GM18873 (cell line): ENCODE data around the gene CADM3.

Experiments used
- ATAC-seq: cut with Tn5 transposase; IDR thresholded peaks from one replicate; pipeline ENCODE4 v1.9.1; 2021; ENCODE audit warnings: mild to moderate bottlenecking, moderate library complexity, moderate number of reproducible peaks; ENCODE audit not compliant: unreplicated experiment, low FRiP score

CADM3 gene

DNA sequence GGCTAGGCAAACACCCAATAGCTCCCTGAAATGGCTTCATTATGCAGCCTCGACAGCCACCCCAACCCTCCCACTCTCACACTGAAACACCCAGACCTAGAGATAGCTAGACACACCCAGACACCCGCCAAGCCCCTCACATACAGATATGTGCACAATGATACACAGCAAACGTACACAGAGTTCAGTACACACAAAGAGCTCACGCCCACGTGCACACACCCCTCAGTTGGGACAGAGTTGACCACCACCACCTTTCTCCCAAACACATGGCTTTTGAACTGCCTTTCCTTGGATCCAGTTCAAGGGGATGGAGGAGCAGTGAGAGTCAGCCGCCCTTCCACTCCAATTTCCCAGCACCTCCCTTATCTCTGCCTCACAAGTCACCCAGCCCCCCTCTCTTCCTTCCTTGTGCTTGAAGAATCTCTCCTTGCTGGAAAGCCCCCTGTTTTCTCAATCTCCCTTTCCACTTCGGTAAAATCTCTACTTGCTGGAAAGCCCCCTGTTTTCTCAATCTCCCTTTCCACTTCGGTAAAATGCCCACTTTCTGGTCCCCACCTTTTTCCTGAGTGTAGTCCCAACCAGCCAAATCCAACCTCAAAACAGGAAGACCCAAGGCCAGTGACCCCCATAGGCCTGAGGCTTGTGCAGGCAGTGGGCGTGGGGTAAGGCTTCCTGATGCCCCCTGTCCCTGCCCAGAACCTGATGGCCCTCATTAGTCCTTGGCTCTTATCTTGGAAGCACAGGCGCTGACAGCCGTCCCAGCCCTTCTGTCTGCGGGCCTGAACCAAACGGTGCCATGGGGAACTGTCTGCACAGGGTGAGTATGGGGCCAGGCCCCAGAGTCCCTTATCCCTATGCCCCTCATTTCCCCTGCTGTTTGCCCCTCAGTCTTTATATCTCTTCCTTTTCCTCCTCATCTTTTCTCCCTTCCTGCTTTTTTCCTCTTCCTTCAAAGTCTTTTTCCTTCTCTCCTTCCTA lies 33.0 kb downstream of the CADM3 start, which contains the start of gene ACKR1:
TSS of gene ACKR1 (plus strand) at position 715 of the 981 bp plus-strand sequence. CDS start at position 800, 85 bp downstream.
- ATAC-seq: no peak

- no peak for ATAC-seq
Observed at GRCh38 chr1:159205225-159205624, 33.8 kb downstream of the CADM3 start.

GRCh38 chr1:159206110-159206509 lies 34.7 kb downstream of the CADM3 start:
- no peak for ATAC-seq

- no peak for ATAC-seq
Observed at GRCh38 chr1:159207080-159207479, 35.7 kb downstream of the CADM3 start.

DNA sequence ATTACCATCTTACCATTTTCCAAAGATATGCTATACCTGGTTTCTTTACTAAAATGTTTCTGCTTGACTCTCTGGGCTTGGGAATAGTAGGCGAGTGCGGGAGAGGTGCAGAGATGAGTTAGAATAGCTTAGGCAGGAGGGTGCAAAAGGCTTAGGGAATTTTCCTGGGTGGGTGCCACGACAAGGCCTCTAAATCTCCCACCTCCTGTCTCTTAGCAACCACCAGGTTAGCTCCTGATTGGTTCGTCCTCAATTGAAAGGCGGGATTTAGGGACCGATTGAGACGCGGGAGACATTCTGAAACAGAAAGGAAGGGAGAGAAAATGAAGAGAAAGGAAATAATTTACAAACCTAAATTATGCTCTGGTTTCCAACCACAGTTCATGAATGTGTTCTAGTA lies 36.4 kb downstream of the CADM3 start:
- ATAC-seq: no peak

DNA sequence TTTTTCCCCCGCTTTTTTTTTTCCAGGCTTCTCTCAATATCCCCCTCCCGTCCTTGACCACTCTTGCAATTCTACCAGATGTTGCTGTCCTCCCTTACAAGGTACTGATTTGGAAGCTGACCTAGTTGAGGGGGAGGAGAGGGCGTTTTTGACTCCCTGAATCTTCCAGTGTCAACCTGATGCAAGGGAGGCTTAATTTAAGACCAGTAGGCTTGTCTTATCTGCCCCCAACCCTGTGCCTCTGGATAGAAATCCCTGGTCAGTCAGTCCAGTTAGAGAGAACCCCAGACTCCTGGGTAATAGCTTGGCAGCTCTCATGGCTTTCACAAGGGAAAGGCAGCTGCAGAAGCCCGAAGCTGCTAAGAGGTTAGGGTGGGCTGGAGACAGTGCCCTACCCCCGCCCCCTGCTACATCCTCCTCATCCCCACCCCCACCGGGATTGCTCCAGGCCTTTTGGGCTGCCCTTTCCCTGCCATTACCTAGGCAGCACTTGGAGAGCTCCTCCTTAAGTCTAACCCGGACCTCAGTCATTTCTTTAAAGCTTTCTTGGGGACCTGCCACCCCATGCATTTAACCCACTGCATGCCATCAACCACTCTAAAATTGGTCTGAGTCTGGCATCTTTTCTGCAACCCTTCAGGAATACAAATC lies 36.9 kb downstream of the CADM3 start:
- no peak for ATAC-seq

GRCh38 chr1:159209061-159209460 lies 37.6 kb downstream of the CADM3 start:
- no peak for ATAC-seq

GRCh38 chr1:159211331-159212136 lies 40.1 kb downstream of the CADM3 start:
- no peak for ATAC-seq

- no peak for ATAC-seq
Observed at GRCh38 chr1:159212596-159212995, 41.2 kb downstream of the CADM3 start.

- ATAC-seq: no peak
Observed at GRCh38 chr1:159214149-159214760, 42.8 kb downstream of the CADM3 start.

- no peak for ATAC-seq
Observed at GRCh38 chr1:159218649-159219636, 47.5 kb downstream of the CADM3 start.

- ATAC-seq: no peak
Observed at GRCh38 chr1:159222075-159222865, 50.9 kb downstream of the CADM3 start.

GRCh38 chr1:159223004-159223403 lies 51.6 kb downstream of the CADM3 start:
- no peak for ATAC-seq

GRCh38 chr1:159228554-159228953 lies 57.1 kb downstream of the CADM3 start:
- no peak for ATAC-seq

- ATAC-seq: no peak
Observed at GRCh38 chr1:159229260-159229885, 58.0 kb downstream of the CADM3 start.

GRCh38 chr1:159229896-159230295 lies 58.5 kb downstream of the CADM3 start:
- no peak for ATAC-seq

GRCh38 chr1:159239551-159240220 lies 68.3 kb downstream of the CADM3 start:
- ATAC-seq: no peak
